NCI-H1694 treated with DMSO at 0.1 percent for 48 hours (cell line): Measurements from ENCODE around the gene RPS5.
"Not testable (repeated sequence)": the region's sequence is repeated elsewhere in the genome, so short reads cannot be mapped to it uniquely, and the experiment has no call there.

Source experiments
- DNase-seq: peaks from one replicate; lab custom pipeline; 2025; lab: John Stamatoyannopoulos, UW

RPS5 gene

GRCh38 chr19:58356766-58357480 is 30.1 kb upstream of the RPS5 start:
- no peak for DNase-seq

- no peak for DNase-seq
Measured at GRCh38 chr19:58357481-58358145, 29.5 kb upstream of the RPS5 start.

DNA sequence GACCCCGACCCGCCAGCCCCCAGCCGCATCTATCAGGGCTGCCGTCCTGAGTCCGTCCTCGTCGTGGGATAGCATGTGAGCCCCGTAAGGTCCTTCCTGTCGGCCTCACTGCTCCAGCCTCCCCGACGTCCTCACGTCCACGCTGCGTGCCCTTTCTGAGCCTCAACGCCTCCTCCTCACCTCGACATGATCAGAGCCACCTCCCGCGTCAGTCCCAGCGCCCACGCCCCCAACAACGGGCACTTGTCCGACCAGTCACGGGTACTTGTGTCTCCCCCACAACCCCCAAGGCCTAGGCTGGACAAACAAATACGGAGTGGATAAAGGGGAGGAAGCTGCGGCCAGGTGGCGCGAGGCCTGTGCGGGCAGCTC is 25.2 kb upstream of the RPS5 start:
- peak; percentile 19 for DNase-seq

- peak; percentile 94 for DNase-seq
Measured at GRCh38 chr19:58362272-58362994, 24.6 kb upstream of the RPS5 start, which contains the start of gene ZNF497. ZNF497 (minus strand) TSS chr19:58362751; CDS start chr19:58357635, 5,116 bp downstream.

GRCh38 chr19:58364146-58364545 is 22.9 kb upstream of the RPS5 start:
- no peak for DNase-seq

DNA sequence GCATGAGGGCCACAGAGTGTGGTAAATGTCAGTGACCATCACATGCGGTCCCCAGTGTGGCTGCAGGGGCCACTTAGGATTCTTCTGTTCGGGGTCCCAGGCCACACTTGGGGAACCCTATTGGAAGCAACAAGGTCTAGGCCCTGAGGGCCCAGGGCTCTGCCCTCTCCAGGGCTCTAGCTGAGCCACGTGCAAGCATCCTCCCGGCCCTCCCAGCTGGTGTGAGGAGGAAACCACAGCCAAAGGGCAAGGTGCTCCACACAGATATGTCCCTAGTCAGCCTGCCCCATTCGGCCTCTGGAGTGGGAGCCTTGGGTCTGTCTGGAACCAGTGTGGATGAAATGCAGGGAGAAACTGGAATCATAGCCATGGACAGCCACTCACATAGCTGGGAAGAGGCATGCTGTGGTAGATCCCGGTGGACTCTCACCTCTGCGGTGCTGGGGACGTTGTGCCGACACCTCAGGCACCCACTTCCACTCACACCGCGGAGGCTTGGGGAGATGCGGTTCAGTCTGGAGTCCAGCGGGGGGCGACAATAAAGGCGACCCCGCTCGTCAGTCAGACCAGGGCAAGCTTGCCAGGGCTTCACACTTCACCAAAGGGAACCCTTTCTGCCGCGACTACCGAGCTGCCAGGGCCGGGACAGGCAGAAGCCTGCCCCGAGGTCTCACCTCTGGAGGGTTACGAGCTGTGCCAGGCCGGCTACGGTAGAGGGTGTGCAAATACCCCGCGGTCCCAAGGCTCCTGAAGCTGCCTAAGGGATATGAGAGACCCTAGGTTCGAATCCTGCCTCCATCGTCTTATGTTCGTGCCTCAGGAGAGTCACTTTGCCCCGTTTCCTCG is 20.3 kb upstream of the RPS5 start:
- no peak for DNase-seq

DNA sequence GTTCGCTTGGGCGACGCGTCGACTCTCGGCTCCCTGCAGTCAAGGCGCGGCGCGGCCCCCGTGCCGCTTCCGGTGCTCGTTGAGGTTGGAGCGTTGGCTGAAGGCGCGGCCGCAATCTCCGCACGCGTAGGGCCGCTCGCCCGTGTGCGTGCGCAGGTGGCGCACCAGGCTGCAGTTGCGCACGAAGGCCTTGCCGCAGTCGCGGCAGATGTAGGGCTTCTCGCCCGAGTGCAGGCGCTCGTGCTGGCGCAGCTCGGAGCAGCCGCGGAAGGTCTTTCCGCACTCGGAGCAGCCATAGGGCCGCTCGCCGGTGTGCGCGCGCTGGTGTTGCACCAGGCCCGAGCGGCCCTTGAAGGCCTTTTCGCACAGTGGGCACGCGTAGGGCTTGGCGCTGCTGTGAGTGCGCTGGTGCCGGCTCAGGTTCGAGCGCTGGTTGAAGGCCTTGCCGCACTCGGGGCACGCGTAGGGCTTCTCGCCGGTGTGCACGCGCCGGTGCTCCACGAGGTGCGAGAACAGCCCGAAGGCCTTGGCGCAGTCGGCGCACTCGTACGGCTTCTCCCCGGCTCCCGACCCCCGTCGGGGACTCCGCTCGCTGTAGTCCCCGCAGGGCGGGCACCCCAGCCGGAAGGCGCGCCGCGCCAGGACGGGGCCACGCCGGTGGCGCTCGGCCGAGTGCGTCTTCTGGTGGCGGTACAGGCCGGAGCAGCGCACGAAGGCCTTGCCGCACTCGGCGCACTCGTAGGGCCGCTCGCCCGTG is 19.2 kb upstream of the RPS5 start:
- no peak for DNase-seq

DNA sequence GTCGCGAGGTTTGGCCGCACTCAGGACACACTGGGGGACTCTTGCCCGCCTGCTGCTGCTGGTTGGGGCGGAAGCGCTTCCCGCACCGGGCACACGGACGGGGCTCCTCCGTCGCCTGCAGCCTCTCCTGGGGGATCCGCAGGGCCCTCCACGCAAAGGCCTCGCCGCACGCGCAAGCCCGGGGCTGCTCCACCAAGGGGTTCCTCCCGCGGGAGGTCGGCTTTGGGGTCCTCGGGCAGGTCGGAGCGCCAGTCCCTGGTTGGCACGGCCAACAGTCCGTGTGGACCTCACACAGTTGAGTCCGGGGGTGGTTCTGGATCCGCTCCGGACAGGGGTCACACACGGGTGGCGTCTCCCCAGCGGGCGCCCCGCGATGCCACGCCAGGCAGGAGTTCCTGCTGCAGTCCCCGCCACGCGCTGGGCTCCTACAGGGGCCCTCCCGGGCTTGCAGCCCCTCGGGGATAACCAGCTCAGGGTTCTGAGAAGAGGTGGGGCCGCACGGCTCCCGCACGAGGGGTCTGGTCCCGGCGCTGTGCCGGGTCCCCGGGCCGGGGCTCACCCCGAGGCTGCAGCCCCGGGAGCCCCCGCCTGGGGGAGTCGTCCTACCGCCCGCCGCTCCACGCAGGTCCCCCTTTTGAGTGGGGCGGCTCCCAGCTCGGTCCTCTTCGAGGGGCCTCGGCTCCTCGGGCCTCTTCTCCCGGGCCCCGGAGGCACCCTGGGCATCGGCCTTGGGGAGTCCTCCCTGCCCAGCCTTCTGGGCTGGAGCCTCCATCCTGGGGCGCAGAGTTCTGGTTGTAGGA is 18.3 kb upstream of the RPS5 start:
- no peak for DNase-seq

DNA sequence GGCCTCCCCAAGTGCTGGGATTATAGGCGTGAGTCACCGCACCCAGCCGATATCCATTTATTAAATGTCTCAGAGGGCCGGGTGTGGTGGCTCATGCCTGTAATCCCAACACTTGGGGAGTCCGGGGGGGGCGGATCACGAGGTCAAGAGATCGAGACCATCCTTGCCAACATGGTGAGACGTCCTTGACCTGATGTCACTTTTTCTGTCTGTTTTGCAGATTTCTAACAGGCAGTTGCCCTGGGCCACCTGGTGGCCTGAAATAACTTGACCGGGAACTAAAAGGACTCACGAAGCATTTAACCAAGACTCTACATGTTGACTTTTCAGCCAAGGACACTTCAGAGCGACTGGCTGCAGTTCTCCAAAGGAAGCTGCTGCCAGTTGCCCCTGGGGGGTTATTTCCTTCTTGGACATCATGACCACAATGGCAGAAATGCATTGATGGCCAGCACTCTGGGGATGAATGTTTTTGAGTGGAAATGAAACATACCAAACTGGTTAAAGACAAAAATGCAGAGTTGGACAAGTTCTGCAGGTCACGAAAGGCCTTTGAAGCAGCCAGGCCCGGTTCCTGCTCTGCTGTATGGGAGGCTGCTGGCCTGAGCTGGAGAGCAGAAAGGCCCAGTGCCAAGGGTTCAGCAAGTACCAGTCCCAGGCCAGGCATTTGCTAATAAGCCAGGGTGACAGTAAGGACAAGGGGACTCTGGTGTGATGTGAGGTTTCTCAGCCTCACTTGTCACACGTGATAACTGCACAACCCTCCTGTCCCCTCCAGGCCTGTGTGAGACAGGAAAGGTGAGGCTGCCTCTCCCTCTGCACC is 14.5 kb upstream of the RPS5 start:
- no peak for DNase-seq

GRCh38 chr19:58374200-58374599 is 12.9 kb upstream of the RPS5 start:
- DNase-seq, result no peak

- DNase-seq, result not testable (repeated sequence)
Measured at GRCh38 chr19:58376724-58377123, 10.3 kb upstream of the RPS5 start.

GRCh38 chr19:58379246-58379645 is 7.8 kb upstream of the RPS5 start:
- DNase-seq, result no peak

DNA sequence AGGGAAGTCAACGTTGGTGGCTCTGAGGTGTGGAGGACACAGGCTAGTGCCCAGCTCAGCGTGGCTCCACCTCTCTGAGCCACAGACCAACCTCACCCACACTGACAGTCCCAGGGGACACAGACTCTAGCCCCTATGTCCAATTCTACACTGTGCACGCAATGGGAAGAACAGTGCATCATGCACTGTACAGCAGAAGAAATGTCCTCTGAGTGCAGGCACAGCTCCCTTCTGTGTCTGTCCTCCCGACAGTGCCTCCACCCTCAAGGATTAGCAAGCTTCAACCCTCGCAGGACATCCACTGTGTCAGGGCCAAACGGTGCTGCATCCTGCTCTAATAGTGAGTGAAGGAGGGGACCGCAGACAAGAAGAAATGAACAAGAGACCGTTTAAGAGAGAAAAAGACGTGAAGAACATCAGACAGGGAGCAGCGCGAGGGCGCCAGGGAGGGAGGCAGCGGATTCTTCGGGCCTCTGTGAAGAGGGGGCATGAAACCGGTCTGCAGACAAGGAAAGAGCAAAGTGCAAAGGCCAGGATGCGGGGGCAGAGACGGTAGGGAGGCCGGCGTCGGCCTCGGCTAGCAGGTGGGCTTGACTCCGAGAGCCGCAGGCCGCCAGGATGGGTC is 6.9 kb upstream of the RPS5 start:
- DNase-seq, result no peak

DNA sequence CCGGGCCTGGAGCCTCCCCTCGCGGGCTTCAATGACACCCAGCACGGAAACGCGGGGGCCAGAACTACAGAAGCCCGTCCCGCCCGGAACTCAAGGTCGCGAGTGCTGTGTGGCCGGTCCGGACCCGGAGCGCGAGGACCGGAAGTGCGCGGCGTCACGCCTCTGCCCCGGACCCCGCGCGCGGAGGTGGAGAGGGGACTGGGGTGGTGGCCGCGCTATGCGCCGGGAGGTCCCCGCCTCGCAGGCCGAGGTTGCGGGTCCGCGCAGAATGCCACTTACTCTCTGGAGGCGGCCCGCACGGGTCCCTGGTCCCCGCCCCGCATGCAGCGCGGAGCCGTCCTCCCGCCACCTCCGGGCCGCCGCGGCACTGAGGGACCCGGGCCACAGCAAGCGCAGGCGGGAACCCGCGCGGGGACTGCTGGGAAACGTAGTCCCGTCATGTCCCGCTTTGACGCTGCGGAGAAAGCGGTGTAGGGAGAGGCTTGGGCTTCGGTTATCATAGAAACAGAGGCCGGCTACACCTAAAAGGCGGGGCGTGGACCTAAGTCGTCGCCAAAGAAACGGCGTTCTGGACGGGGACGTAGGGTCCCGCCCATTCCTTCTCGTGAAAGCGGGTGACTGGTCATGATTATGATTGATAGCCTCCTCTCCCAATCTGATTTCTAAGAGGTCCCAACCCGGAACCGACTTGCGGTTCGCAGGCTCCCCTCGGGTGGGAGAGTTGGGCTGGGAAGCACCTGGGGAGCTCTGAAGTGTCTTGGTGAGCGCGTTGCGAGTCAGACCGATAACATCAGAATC is 6.2 kb upstream of the RPS5 start, which contains the start of gene ZNF837:
TSS of gene ZNF837 (minus strand) at position 369 of the 798 bp plus-strand sequence. CDS start 11,698 bp downstream, outside the sequence.
- peak; percentile 99 for DNase-seq

DNA sequence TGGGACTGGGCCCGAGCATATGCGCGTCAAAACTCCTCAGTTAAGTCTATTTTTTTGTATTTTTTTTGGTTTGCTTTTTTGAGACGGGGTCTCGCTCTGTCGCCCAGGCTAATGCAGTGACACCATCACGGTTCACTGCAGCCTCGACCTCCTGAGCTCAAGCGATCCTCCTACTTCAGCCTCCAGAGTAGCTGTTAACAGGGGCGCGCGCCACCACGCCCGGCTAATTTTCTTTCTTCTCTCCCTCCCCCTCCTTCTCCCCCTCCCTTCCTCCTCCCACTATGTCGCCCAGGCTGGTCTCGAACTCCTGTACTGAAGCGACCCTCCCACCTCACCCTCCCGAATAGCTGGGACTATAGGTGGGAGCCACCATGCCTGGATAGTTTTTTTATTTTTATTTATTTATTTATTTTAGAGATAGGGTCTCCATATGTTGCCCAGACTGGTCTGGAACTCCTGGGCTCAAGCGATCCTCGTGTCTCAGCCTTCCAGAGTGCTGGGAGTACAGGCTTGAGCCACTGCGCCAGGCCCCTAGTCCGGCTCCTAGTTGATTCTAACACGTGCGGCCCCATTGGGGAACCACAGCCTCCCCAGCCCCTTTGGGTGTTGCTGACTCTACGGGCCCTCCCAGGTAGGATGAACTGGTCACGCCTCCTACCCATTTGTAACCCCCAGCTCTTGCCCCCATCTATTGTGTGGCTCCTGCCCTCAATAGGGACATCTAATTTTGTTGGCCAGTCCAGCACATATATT is 5.4 kb upstream of the RPS5 start:
- no peak for DNase-seq

DNA sequence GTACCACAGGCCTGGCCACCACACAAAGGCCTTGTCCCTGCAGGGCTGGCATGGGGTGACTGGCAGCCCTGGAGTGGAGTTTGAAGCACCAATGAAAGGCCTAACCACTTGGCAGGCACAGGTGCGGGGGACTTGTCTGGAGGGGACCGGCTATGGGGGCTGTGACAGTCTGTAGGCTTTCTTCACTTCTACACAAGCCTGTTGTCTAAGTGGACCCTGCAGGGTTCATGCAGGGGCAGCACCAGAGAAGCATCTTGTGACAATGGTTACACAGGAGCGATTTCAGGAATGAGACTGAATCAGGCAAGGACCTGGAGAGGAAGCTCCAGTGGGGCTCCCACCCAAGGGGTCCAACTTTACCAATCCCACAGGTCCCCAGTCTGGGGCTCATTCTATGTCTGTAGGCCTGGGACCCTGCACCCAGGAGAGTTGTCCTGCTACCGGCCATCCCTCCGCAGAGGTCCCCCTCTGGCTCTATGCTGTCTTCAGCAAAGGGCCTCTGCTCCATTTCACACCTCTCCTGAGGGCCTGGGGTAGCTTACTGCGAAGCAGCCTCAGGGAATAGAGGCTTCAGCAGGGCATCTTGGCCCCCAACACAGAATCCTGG is 4.0 kb upstream of the RPS5 start:
- DNase-seq, result no peak

DNA sequence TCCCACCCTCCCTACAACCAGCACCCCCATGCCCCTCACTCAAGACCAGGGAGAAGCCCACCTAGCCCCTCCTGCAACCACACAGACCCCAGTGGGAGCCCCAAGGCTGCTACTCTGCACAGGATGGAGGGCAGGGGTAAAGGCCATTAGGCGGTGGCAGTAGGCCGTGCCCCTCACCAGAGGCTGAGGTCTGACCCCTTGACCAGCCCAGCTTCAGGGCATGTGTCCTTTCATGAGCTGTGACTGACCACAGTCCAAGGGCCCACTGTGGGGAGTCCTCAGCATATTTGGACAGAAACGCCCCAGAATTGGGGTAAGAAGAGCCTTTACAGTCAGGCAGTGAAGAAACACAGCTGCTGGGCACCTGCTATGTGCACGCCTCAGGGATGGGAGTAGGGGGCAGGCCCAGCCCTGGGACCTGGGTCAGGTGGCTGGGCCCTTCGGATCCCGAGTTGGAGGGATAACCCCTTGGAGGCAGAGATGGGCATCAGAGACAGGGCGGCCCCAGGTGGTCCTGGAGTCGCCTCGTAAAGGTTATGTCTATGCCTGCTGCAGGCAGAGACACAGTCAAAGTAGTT is 1.7 kb upstream of the RPS5 start:
- DNase-seq, result no peak
